GM06990 (cell line): ENCODE results near the gene POPDC3.

Source experiments
- DNase-seq: peaks from one replicate; pipeline ENCODE4 v3.0.0-alpha.2; 2011; ENCODE audit not compliant: insufficient read length; ENCODE audit errors: extremely low read depth
- H3K27me3 ChIP-seq: replicated peaks from 2 replicates; pipeline ENCODE4 v1.6.0; 2011; ENCODE audit warnings: low read length; ENCODE audit not compliant: control insufficient read depth, insufficient read depth
- H3K36me3 ChIP-seq: 2 replicates; pipeline ENCODE4 v1.5.1; 2011; ENCODE audit warnings: low read length; ENCODE audit not compliant: control insufficient read depth, insufficient read depth
- H3K4me3 ChIP-seq: replicated peaks from 2 replicates; pipeline ENCODE4 v1.5.1; 2011; ENCODE audit warnings: low read depth, mild to moderate bottlenecking, control low read depth, low read length
- CTCF ChIP-seq: IDR thresholded peaks from 2 replicates; pipeline ENCODE4 v1.5.1; 2011; ENCODE audit warnings: low read length, control low read depth, mild to moderate bottlenecking, inconsistent platforms; ENCODE audit not compliant: insufficient read depth, poor library complexity, severe bottlenecking

Gene POPDC3

GRCh38 chr6:105153676-105154075 lies 26.1 kb downstream of the POPDC3 start:
- no peaks in the 10 kb centered on the region for H3K36me3 ChIP-seq
- no peak for DNase-seq
- H3K4me3 ChIP-seq: no peak overlapping the region
- no peak for TF ChIP-seq CTCF
- H3K27me3 ChIP-seq: no peaks in the 10 kb centered on the region

GRCh38 chr6:105152880-105153279 lies 26.9 kb downstream of the POPDC3 start:
- H3K36me3 ChIP-seq: no peaks in the 10 kb centered on the region
- H3K27me3 ChIP-seq: no peaks in the 10 kb centered on the region
- no peak for DNase-seq
- no peak overlapping the region for H3K4me3 ChIP-seq
- no peak for TF ChIP-seq CTCF

DNA sequence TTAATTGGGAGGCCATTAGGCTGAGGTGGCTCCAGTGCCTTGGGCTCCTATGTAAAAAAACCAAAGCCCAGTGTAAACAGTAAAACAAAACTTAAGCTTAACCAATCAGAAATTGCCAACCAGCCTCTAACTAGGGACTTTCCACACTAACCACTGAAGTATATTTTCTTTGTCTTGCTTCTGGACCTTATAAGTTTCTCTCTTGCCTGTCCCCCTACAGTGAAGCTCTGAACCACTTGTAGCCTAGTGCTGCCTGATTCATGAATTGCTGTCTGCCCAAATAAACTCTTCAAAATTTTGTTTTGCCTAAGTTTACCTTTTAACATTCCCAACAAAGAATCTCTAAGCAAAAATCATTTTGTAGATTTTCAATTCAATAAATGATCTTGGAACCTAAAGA lies 28.2 kb downstream of the POPDC3 start:
- Histone ChIP-seq H3K36me3 (no peaks in the 10 kb centered on the region), H3K27me3 (no peaks in the 10 kb centered on the region), H3K4me3 (no peak overlapping the region)
- TF ChIP-seq CTCF: no peak
- no peak for DNase-seq

DNA sequence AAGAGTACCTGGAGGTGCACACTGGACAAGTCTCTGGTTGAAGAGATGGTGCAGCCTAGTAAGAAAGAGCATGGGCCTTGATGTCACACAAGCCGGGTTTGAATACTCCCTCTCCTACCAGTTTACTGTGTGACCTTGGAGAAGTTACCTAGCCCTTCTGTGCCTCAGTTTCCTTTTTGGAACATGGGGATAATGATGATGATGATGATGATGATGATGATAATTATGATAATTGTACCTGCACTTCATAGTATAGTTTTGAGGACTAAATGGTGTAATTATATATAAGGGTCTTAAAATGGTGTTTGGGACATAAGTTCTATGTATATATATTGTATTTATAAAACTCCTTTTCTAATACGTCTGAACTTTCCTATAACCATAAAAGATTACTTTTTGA lies 41.7 kb downstream of the POPDC3 start:
- DNase-seq: no peak
- Histone ChIP-seq H3K36me3 (no peaks in the 10 kb centered on the region), H3K4me3 (no peak overlapping the region), H3K27me3 (no peaks in the 10 kb centered on the region; the same call in 1 of the 2 replicates)
- TF ChIP-seq CTCF: no peak

GRCh38 chr6:105137388-105137787 lies 42.4 kb downstream of the POPDC3 start:
- DNase-seq: no peak
- TF ChIP-seq CTCF: no peak

DNA sequence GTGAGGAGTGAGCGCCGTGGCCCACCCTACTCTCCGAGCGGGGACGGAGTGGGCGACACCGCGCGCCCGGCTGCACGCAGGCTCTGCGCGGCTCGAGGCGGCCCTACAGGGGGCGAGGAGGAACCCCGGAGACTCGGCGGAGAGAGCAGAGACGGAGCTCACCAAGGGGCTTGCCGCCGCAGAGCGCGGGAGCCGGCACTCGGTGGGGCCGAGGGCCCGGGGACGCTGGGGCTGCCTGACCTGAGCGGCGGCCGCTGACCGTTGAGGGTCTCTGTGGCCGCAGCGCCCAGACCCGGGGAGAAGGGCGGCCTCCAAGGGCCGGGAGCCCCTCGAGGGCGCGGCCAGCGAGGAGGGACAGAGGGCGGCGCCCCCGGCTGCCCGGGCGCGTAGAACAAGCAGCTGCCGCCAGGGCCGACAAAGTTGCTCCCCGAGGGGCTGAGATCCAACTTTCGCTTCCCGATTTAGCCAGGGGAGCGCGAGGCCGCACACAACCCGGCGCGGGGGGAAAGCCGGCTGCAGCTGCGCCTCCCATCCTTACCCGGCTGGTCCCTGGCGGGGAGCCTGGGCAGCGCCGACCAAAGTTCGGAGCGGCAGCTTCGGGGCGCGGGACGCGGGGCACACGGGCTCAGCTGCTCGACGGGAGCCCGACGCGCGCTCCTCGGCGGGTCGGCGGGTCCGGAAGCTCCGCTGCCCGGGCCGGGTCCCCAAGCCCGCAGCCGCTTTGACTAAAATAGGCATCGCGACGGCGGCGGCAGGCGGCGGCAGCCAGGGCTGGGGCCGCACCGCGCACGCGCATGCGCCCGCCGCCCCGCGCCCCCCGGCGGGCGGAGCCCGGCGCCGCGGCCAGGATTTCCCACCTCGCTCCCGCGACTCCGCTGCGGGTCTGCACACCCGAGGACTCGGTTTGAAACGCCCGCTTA lies 43.1 kb downstream of the POPDC3 start:
- DNase-seq: peak; percentile 31
- TF ChIP-seq CTCF: no peak
- peak overlapping the region; percentile 33 for H3K4me3 ChIP-seq
- H3K36me3 ChIP-seq: no peaks in the 10 kb centered on the region
- no peaks in the 10 kb centered on the region; the same call in 1 of the 2 replicates for H3K27me3 ChIP-seq

More at GRCh38 chr6:105137388-105137787, 42.4 kb downstream of the POPDC3 start:
- H3K4me3 ChIP-seq: no peak overlapping the region
- H3K27me3 ChIP-seq: no peaks in the 10 kb centered on the region; the same call in 1 of the 2 replicates
- H3K36me3 ChIP-seq: no peaks in the 10 kb centered on the region
